HepG2 (cell line): ENCODE data around the gene SLC17A9. TPM values are rescaled to one million over a fixed set of nuclear protein-coding genes. Genes with fewer than 3 reads are reported as not detected.

Source experiments
- ARID2 ChIP-seq: sonication (generic); formaldehyde crosslinking; IDR thresholded peaks from 2 replicates; pipeline ENCODE4 v1.8.1; 2022; ENCODE audit warnings: mild to moderate bottlenecking, missing genetic modification reagents, borderline replicate concordance
- ATF7-NPFF ChIP-seq: sonication (generic); formaldehyde crosslinking; IDR thresholded peaks from 2 replicates; pipeline ENCODE4 v1.8.1; 2023; ENCODE audit warnings: mild to moderate bottlenecking, low read depth, missing genetic modification reagents, moderate library complexity
- BHLHE40 ChIP-seq: IDR thresholded peaks from 2 replicates; pipeline ENCODE4 v1.6.1; 2011; ENCODE audit warnings: low read length, improper control_type of control experiment
- DNMT1 ChIP-seq: sonication (generic); formaldehyde crosslinking; IDR thresholded peaks from 2 replicates; pipeline ENCODE4 v1.5.1; 2020; ENCODE audit warnings: mild to moderate bottlenecking, missing genetic modification reagents
- FOXM1 ChIP-seq: sonication (generic); formaldehyde crosslinking; IDR thresholded peaks from 2 replicates; pipeline ENCODE4 v1.5.0; 2020; ENCODE audit warnings: missing genetic modification reagents
- GLI4 ChIP-seq: sonication (generic); formaldehyde crosslinking; IDR thresholded peaks from 2 replicates; pipeline ENCODE4 v1.5.1; 2020; ENCODE audit warnings: missing genetic modification reagents, mild to moderate bottlenecking, moderate library complexity, borderline replicate concordance
- GZF1 ChIP-seq: sonication (generic); formaldehyde crosslinking; IDR thresholded peaks from 2 replicates; pipeline ENCODE4 v1.5.1; 2020; ENCODE audit warnings: mild to moderate bottlenecking, missing genetic modification reagents
- HES4 ChIP-seq: sonication (generic); formaldehyde crosslinking; IDR thresholded peaks from 2 replicates; pipeline ENCODE4 v1.9.0; 2021; ENCODE audit warnings: mild to moderate bottlenecking, missing genetic modification reagents, borderline replicate concordance
- NR2F2 ChIP-seq: IDR thresholded peaks from 2 replicates; pipeline ENCODE4 v1.6.1; 2012; ENCODE audit warnings: low read depth, inconsistent platforms, borderline replicate concordance
- POLR2G ChIP-seq: fragments of 200-400 bp; formaldehyde crosslinking; IDR thresholded peaks from 2 replicates; pipeline ENCODE4 v1.6.1; 2018; ENCODE audit warnings: mild to moderate bottlenecking, low read depth, low read length, moderate library complexity
- RARG ChIP-seq: sonication (generic); formaldehyde crosslinking; IDR thresholded peaks from 2 replicates; pipeline ENCODE4 v1.4.0; 2020; ENCODE audit warnings: low read depth, mild to moderate bottlenecking, missing genetic modification reagents
- RNF219 ChIP-seq: sonication (generic); formaldehyde crosslinking; IDR thresholded peaks from 2 replicates; pipeline ENCODE4 v1.5.0; 2020; ENCODE audit warnings: mild to moderate bottlenecking, missing genetic modification reagents
- ZBTB8A ChIP-seq: sonication (generic); formaldehyde crosslinking; IDR thresholded peaks from 2 replicates; pipeline ENCODE4 v1.4.0; 2020; ENCODE audit warnings: mild to moderate bottlenecking, low read depth, missing genetic modification reagents, borderline replicate concordance
- ZFP36L2 ChIP-seq: sonication (generic); formaldehyde crosslinking; IDR thresholded peaks from 2 replicates; pipeline ENCODE4 v1.4.0; 2020; ENCODE audit warnings: missing genetic modification reagents
- ZNF20 ChIP-seq: sonication (generic); formaldehyde crosslinking; IDR thresholded peaks from 2 replicates; pipeline ENCODE4 v1.4.0; 2020; ENCODE audit warnings: mild to moderate bottlenecking, moderate library complexity, missing genetic modification reagents
- ZNF547 ChIP-seq: sonication (generic); formaldehyde crosslinking; IDR thresholded peaks from 2 replicates; pipeline ENCODE4 v1.5.1; 2020; ENCODE audit warnings: mild to moderate bottlenecking, missing genetic modification reagents
- ZNF589 ChIP-seq: sonication (generic); formaldehyde crosslinking; conservative IDR thresholded peaks from 2 replicates; pipeline ENCODE4 v1.8.0; 2022; ENCODE audit warnings: mild to moderate bottlenecking, moderate library complexity, missing genetic modification reagents
- ZNF766 ChIP-seq: sonication (generic); formaldehyde crosslinking; IDR thresholded peaks from 2 replicates; pipeline ENCODE4 v1.5.0; 2020; ENCODE audit warnings: missing genetic modification reagents, borderline replicate concordance
- polyA plus RNA-seq, 8 experiments: library from polyadenylated mRNA; depleted of rRNA in 3 of 8; stranded (reverse) in 7 of 8; unstranded in 1 of 8; fragments of >200 nt; fragmentation: Illumina TruSeq in 4 of 8; extraction: Trizol in 4 of 8; gene quantifications; 2 replicates each; pipeline versions ENCODE4 v1.2.1 to v1.2.3, GENCODE V29; 2011 to 2016; ENCODE audit warnings: low read depth in 4 of 8, missing spikeins in 1 of 8, mixed read lengths in 1 of 8; ENCODE audit not compliant: insufficient read depth in 1 of 8
- total RNA-seq, 5 experiments: library from RNA; depleted of rRNA; stranded (reverse); fragments of >200 nt; fragmentation: Illumina TruSeq; extraction: Trizol; gene quantifications; 2 replicates each; pipeline ENCODE4 v1.2.3, GENCODE V29; 2016; ENCODE audit warnings: low read depth in 1 of 5
- TF ChIP-seq, protein P1 (sequence below): sonication (generic); formaldehyde crosslinking; IDR thresholded peaks from 2 replicates; pipeline ENCODE4 v1.8.1; 2022; ENCODE audit warnings: low read depth, mild to moderate bottlenecking, missing genetic modification reagents
- TF ChIP-seq, protein P2 (sequence below): sonication (generic); formaldehyde crosslinking; IDR thresholded peaks from 2 replicates; pipeline ENCODE4 v1.8.0; 2022; ENCODE audit warnings: mild to moderate bottlenecking, missing genetic modification reagents, borderline replicate concordance
- TF ChIP-seq, protein P3 (sequence below): sonication (generic); formaldehyde crosslinking; IDR thresholded peaks from 2 replicates; pipeline ENCODE4 v1.8.1; 2023; ENCODE audit warnings: mild to moderate bottlenecking, inconsistent platforms, moderate library complexity, missing genetic modification reagents, borderline replicate concordance

The SLC17A9 gene
- total and polyA plus RNA-seq, 2 of the 13 experiments (the other 11 are each of a cell fraction or from before 2014, with no cell fraction given) = 110 to 191 TPM

DNA sequence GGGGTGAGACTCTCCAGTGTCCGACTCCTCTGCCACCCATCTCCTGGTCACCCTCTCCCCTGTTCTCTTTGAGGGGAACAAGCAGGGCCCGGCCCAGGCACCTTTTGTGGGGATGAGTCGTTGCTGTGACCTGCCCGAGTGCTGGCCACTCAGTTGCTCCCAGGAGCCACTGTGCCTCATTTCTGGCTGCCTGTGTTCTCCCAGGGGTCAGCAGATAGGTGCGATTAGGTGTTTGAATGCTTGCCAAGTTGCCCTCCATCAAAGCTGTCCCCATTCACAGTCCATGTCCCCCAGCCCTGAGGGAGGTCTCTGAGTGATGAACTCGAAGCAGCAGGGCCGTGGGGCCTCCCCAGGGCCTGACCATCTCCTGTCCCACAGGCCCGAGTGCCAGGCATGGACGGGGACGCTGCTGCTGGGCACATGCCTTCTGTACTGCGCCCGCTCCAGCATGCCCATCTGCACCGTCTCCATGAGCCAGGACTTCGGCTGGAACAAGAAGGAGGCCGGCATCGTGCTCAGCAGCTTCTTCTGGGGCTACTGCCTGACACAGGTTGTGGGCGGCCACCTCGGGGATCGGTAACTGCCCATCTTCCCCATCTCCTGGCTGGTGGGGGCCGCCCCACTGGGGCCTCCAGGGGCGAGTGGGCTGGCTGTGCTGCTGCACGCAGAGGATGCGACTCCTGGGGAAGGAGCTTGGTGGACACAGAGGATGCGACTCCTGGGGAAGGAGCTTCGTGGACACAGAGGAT is 4.1 kb downstream of the SLC17A9 start (continued):
- TF ChIP-seq, protein P1, sequence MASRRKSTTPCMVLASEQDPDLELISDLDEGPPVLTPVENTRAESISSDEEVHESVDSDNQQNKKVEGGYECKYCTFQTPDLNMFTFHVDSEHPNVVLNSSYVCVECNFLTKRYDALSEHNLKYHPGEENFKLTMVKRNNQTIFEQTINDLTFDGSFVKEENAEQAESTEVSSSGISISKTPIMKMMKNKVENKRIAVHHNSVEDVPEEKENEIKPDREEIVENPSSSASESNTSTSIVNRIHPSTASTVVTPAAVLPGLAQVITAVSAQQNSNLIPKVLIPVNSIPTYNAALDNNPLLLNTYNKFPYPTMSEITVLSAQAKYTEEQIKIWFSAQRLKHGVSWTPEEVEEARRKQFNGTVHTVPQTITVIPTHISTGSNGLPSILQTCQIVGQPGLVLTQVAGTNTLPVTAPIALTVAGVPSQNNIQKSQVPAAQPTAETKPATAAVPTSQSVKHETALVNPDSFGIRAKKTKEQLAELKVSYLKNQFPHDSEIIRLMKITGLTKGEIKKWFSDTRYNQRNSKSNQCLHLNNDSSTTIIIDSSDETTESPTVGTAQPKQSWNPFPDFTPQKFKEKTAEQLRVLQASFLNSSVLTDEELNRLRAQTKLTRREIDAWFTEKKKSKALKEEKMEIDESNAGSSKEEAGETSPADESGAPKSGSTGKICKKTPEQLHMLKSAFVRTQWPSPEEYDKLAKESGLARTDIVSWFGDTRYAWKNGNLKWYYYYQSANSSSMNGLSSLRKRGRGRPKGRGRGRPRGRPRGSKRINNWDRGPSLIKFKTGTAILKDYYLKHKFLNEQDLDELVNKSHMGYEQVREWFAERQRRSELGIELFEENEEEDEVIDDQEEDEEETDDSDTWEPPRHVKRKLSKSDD (CRISPR knock-in tag) = no peak
- TF ChIP-seq ZNF20 (CRISPR knock-in tag) (no peak), ZNF547 (CRISPR knock-in tag) (no peak), ZNF589 (0 out of 2 replicates have a peak, but pooled peaks have one; percentile 7), ARID2 (no peak), FOXM1 (CRISPR knock-in tag) (no peak), DNMT1 (CRISPR knock-in tag) (0 out of 2 replicates have a peak, but pooled peaks have one; percentile 37), RARG (no peak), POLR2G (0 out of 2 replicates have a peak, but pooled peaks have one; percentile 31), NR2F2 (no peak), BHLHE40 (no peak), GLI4 (CRISPR knock-in tag) (no peak), ZFP36L2 (no peak), GZF1 (no peak), HES4 (CRISPR knock-in tag) (peak; percentile 28; the same call in 1 of the 2 replicates), ATF7-NPFF (no peak), ZNF766 (CRISPR knock-in tag) (no peak), ZBTB8A (CRISPR knock-in tag) (no peak), RNF219 (CRISPR knock-in tag) (no peak)
- TF ChIP-seq, protein P2, sequence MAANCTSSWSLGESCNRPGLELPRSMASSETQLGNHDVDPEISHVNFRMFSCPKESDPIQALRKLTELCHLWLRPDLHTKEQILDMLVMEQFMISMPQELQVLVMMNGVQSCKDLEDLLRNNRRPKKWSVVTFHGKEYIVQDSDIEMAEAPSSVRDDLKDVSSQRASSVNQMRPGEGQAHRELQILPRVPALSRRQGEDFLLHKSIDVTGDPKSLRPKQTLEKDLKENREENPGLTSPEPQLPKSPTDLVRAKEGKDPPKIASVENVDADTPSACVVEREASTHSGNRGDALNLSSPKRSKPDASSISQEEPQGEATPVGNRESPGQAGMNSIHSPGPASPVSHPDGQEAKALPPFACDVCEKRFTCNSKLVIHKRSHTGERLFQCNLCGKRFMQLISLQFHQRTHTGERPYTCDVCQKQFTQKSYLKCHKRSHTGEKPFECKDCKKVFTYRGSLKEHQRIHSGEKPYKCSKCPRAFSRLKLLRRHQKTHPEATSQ (CRISPR knock-in tag) = no peak
- TF ChIP-seq, protein P3, sequence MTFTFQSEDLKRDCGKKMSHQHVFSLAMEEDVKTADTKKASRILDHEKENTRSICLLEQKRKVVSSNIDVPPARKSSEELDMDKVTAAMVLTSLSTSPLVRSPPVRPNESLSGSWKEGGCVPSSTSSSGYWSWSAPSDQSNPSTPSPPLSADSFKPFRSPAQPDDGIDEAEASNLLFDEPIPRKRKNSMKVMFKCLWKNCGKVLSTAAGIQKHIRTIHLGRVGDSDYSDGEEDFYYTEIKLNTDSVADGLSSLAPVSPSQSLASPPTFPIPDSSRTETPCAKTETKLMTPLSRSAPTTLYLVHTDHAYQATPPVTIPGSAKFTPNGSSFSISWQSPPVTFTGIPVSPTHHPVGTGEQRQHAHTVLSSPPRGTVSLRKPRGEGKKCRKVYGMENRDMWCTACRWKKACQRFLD (CRISPR knock-in tag) = 0 out of 2 replicates have a peak, but pooled peaks have one; percentile 4
